H1 (cell line): ENCODE data around the gene LRRC39. TPM values are rescaled to one million over a fixed set of nuclear protein-coding genes. Genes with fewer than 3 reads are reported as not detected.

Source experiments
- CTCF ChIA-PET: fragments of 300-600 bp; sonication (Branson Sonifier 250); formaldehyde crosslinking; loops from one replicate; lab custom pipeline; 2021; ENCODE audit not compliant: partially characterized antibody; lab: Charles Lee
- POLR2A ChIA-PET: fragments of 300-600 bp; sonication (Branson Sonifier 250); formaldehyde crosslinking; loops from one replicate; lab custom pipeline; 2021; ENCODE audit warnings: inconsistent platforms; ENCODE audit not compliant: partially characterized antibody; lab: Charles Lee
- DNase-seq, 2 experiments: peaks; one replicate each; pipeline versions ENCODE4 v3.0.0 to v3.0.0-alpha.2; 2010 to 2022; ENCODE audit warnings: low spot score in 2 of 2, low read depth in 1 of 2, mixed read lengths in 1 of 2
- FAIRE-seq: peaks from 2 replicates; lab custom pipeline; 2011; peaks lifted over from hg19 to GRCh38; lab: Jason Lieb, UNC
- H2AFZ ChIP-seq: 2 replicates; pipeline ENCODE4 v1.8.1; 2012; ENCODE audit warnings: low read length, inconsistent platforms
- H2AK5ac ChIP-seq: 2 replicates; pipeline ENCODE4 v1.6.1; 2013; ENCODE audit warnings: low read depth, low read length
- H2BK120ac ChIP-seq: replicated peaks from 2 replicates; pipeline ENCODE3; 2013; ENCODE audit warnings: low read depth, low read length, inconsistent platforms
- H2BK12ac ChIP-seq: 2 replicates; pipeline ENCODE4 v1.6.1; 2013; ENCODE audit warnings: low read depth, low read length
- H2BK15ac ChIP-seq: 2 replicates; pipeline ENCODE4 v1.6.1; 2013; ENCODE audit warnings: low read length
- H2BK20ac ChIP-seq: 2 replicates; pipeline ENCODE4 v1.6.1; 2013; ENCODE audit warnings: low read length
- H2BK5ac ChIP-seq: 2 replicates; pipeline ENCODE4 v1.6.1; 2013; ENCODE audit warnings: low read depth, low read length
- H3K14ac ChIP-seq: 2 replicates; pipeline ENCODE4 v1.6.1; 2013; ENCODE audit warnings: inconsistent platforms; ENCODE audit not compliant: insufficient read length
- H3K18ac ChIP-seq: 2 replicates; pipeline ENCODE4 v1.6.1; 2013; ENCODE audit warnings: low read length; ENCODE audit errors: extremely low read depth
- H3K23ac ChIP-seq: 2 replicates; pipeline ENCODE4 v1.6.1; 2013; ENCODE audit warnings: inconsistent platforms; ENCODE audit not compliant: insufficient read length
- H3K23me2 ChIP-seq: 2 replicates; pipeline ENCODE4 v1.6.1; 2013; ENCODE audit warnings: low read depth, low read length
- H3K27ac ChIP-seq: 2 replicates; pipeline ENCODE4 v1.6.1; 2011; ENCODE audit warnings: low read depth, low read length, inconsistent platforms
- H3K27me3 ChIP-seq, 4 experiments: replicated peaks in 1 of 4; 1 replicate in 1 of 4; 2 replicates in 3 of 4; pipeline versions ENCODE4 v1.6.1 to v1.8.1; 2011 to 2013; ENCODE audit warnings: low read length in 3 of 4, mild to moderate bottlenecking in 3 of 4, inconsistent platforms in 2 of 4, mixed read lengths in 2 of 4, moderate library complexity in 1 of 4; ENCODE audit not compliant: control insufficient read depth in 3 of 4, insufficient read depth in 3 of 4; ENCODE audit errors: extremely low read depth in 1 of 4
- H3K36me3 ChIP-seq, 4 experiments: 2 replicates each; pipeline versions ENCODE4 v1.6.1 to v1.8.1; 2011 to 2013; ENCODE audit warnings: mild to moderate bottlenecking in 4 of 4, low read length in 3 of 4, moderate library complexity in 2 of 4, control low read depth in 1 of 4, inconsistent platforms in 1 of 4; ENCODE audit not compliant: insufficient read depth in 4 of 4, control insufficient read depth in 2 of 4
- H3K4ac ChIP-seq: replicated peaks from 2 replicates; pipeline ENCODE3; 2013; ENCODE audit warnings: low read length, low read depth, mixed read lengths, inconsistent platforms; ENCODE audit not compliant: insufficient read length
- H3K4me1 ChIP-seq, 4 experiments: replicated peaks in 1 of 4; 1 replicate in 1 of 4; 2 replicates in 3 of 4; pipeline versions ENCODE4 v1.6.1 to v1.8.1; 2011 to 2013; ENCODE audit warnings: low read length in 3 of 4, inconsistent platforms in 2 of 4, mixed read lengths in 1 of 4; ENCODE audit not compliant: insufficient read depth in 4 of 4, control insufficient read depth in 3 of 4
- H3K4me2 ChIP-seq, 2 experiments: 2 replicates each; pipeline versions ENCODE4 v1.6.1 to v1.8.1; 2011 to 2013; ENCODE audit warnings: low read depth in 2 of 2, low read length in 2 of 2, control low read depth in 1 of 2, inconsistent platforms in 1 of 2, mild to moderate bottlenecking in 1 of 2; ENCODE audit not compliant: insufficient read depth in 1 of 2
- H3K4me3 ChIP-seq, 4 experiments: fragments of 200-600, 300-600 bp in 1 of 4; sonication (generic), shearing (Covaris generic), sonication (Bioruptor Twin) in 1 of 4; 2 replicates each; pipeline versions ENCODE4 v1.5.1 to v1.8.1; 2011 to 2016; ENCODE audit warnings: low read length in 4 of 4, low read depth in 3 of 4, control low read depth in 2 of 4, inconsistent platforms in 2 of 4, mild to moderate bottlenecking in 2 of 4, mixed read lengths in 1 of 4, moderate library complexity in 1 of 4; ENCODE audit not compliant: insufficient read depth in 2 of 4; ENCODE audit errors: extremely low read depth in 1 of 4
- H3K56ac ChIP-seq: replicated peaks from 2 replicates; pipeline ENCODE3; 2013; ENCODE audit warnings: low read depth, mild to moderate bottlenecking, mixed read lengths, low read length, inconsistent platforms; ENCODE audit not compliant: insufficient read length
- H3K79me1 ChIP-seq: 2 replicates; pipeline ENCODE4 v1.6.1; 2013; ENCODE audit warnings: low read depth, low read length, control low read depth
- H3K79me2 ChIP-seq, 2 experiments: 2 replicates each; pipeline versions ENCODE4 v1.6.1 to v1.8.1; 2012 to 2013; ENCODE audit warnings: low read length in 2 of 2, mild to moderate bottlenecking in 2 of 2, inconsistent platforms in 1 of 2; ENCODE audit not compliant: insufficient read depth in 2 of 2, control insufficient read depth in 1 of 2
- H3K9ac ChIP-seq, 4 experiments: replicated peaks in 1 of 4; 1 replicate in 1 of 4; 2 replicates in 3 of 4; pipeline versions ENCODE4 v1.6.1 to v1.8.1; 2011 to 2013; ENCODE audit warnings: low read depth in 3 of 4, low read length in 3 of 4, control low read depth in 2 of 4, mild to moderate bottlenecking in 2 of 4, moderate library complexity in 2 of 4, inconsistent platforms in 1 of 4; ENCODE audit errors: extremely low read depth in 1 of 4
- H3K9me3 ChIP-seq, 2 experiments: 2 replicates each; pipeline versions ENCODE4 v1.6.1 to v1.8.1; 2012 to 2013; ENCODE audit warnings: mild to moderate bottlenecking in 2 of 2, moderate library complexity in 2 of 2, control low read depth in 1 of 2, inconsistent platforms in 1 of 2, low read depth in 1 of 2, low read length in 1 of 2, mixed read lengths in 1 of 2; ENCODE audit not compliant: insufficient read depth in 2 of 2
- H4K20me1 ChIP-seq, 2 experiments: replicated peaks in 1 of 2; 2 replicates each; pipeline versions ENCODE3 to v1.8.1; 2011 to 2013; ENCODE audit warnings: inconsistent platforms in 2 of 2, low read length in 2 of 2, mild to moderate bottlenecking in 1 of 2; ENCODE audit not compliant: insufficient read depth in 2 of 2, control insufficient read depth in 1 of 2
- H4K5ac ChIP-seq: 2 replicates; pipeline ENCODE4 v1.6.1; 2013; ENCODE audit warnings: low read length, low read depth, mixed read lengths, inconsistent platforms; ENCODE audit not compliant: insufficient read length
- H4K8ac ChIP-seq: 2 replicates; pipeline ENCODE4 v1.8.0; 2013; ENCODE audit warnings: mild to moderate bottlenecking, moderate library complexity, low read length, inconsistent platforms; ENCODE audit not compliant: insufficient read depth; ENCODE audit errors: extremely low read depth
- H4K91ac ChIP-seq: replicated peaks from 2 replicates; pipeline ENCODE3; 2013; ENCODE audit warnings: low read length, mixed read lengths, inconsistent platforms; ENCODE audit not compliant: insufficient read length
- BACH1 ChIP-seq: IDR thresholded peaks from 2 replicates; pipeline ENCODE4 v1.6.1; 2012; ENCODE audit warnings: low read length, improper control_type of control experiment
- BCL11A ChIP-seq, 2 experiments: IDR thresholded peaks; one replicate each; pipeline ENCODE4 v1.6.1; 2011; ENCODE audit warnings: low read depth in 2 of 2, low read length in 2 of 2, mild to moderate bottlenecking in 2 of 2
- CREB1 ChIP-seq: IDR thresholded peaks from 2 replicates; pipeline ENCODE4 v1.6.1; 2012; ENCODE audit warnings: inconsistent platforms
- CTBP2 ChIP-seq: IDR thresholded peaks from 2 replicates; pipeline ENCODE4 v1.7.0; 2011; ENCODE audit warnings: borderline replicate concordance, mild to moderate bottlenecking, moderate library complexity, mixed read lengths, low read length; ENCODE audit not compliant: insufficient read depth, insufficient read length
- EP300 ChIP-seq, 2 experiments: IDR thresholded peaks; 1 replicate in 1 of 2; 2 replicates in 1 of 2; pipeline ENCODE4 v1.6.1; 2011 to 2012; ENCODE audit warnings: low read depth in 2 of 2, low read length in 2 of 2, mild to moderate bottlenecking in 2 of 2, borderline replicate concordance in 1 of 2, inconsistent platforms in 1 of 2, moderate library complexity in 1 of 2
- EZH2 ChIP-seq: fragments of 200-600 bp; sonication (generic); IDR thresholded peaks from 2 replicates; pipeline ENCODE4 v1.7.1; 2012; ENCODE audit warnings: low read depth, mild to moderate bottlenecking, moderate library complexity, low read length, inconsistent platforms; ENCODE audit not compliant: severe bottlenecking
- HDAC6 ChIP-seq: IDR thresholded peaks from one replicate; pipeline ENCODE4 v1.7.1; 2012; ENCODE audit warnings: low read depth, mild to moderate bottlenecking, inconsistent platforms, low read length, moderate library complexity
- NANOG ChIP-seq: IDR thresholded peaks from 2 replicates; pipeline ENCODE4 v1.6.1; 2011; ENCODE audit warnings: low read length, low read depth, mild to moderate bottlenecking, inconsistent platforms; ENCODE audit not compliant: insufficient read depth, poor library complexity, severe bottlenecking
- POU5F1 ChIP-seq: IDR thresholded peaks from 2 replicates; pipeline ENCODE4 v1.6.1; 2011; ENCODE audit warnings: low read depth, mild to moderate bottlenecking, low read length, moderate library complexity
- SP4 ChIP-seq: IDR thresholded peaks from 2 replicates; pipeline ENCODE4 v1.6.1; 2012; ENCODE audit warnings: low read length, inconsistent platforms
- TAF1 ChIP-seq: IDR thresholded peaks from 2 replicates; pipeline ENCODE4 v1.6.1; 2011; ENCODE audit warnings: mild to moderate bottlenecking, low read depth, low read length
- TCF12 ChIP-seq: IDR thresholded peaks from 2 replicates; pipeline ENCODE4 v1.6.1; 2011; ENCODE audit warnings: low read depth, mild to moderate bottlenecking, low read length
- WGBS, 2 experiments: shearing (Covaris generic) in 1 of 2; methylation state at CpG; one replicate each; pipeline versions ENCODE4 v1.1.6 to v1.1.7; 2013 to 2015; ENCODE audit warnings: low lambda C conversion rate in 2 of 2, mixed read lengths in 2 of 2, inconsistent platforms in 1 of 2, low coverage in 1 of 2, missing lambda C conversion rate in 1 of 2; ENCODE audit not compliant: insufficient replicate concordance in 2 of 2, insufficient coverage in 1 of 2, insufficient read length in 1 of 2; ENCODE audit errors: extremely low coverage in 1 of 2, missing lambda C conversion rate in 1 of 2; 5-methylcytosine and 5-hydroxymethylcytosine counted together
- polyA plus RNA-seq, 7 experiments: library from polyadenylated mRNA; depleted of rRNA in 3 of 7; stranded (reverse) in 5 of 7; unstranded in 2 of 7; fragments of >200 nt in 5 of 7; fragments of 200-250 nt in 2 of 7; gene quantifications; 1 replicate in 5 of 7; 2 replicates in 1 of 7; 4 replicates in 1 of 7; pipeline versions ENCODE4 v1.2.1 to v1.2.3, GENCODE V29; 2011 to 2013; ENCODE audit warnings: missing spikeins in 2 of 7, mixed read lengths in 2 of 7
- total RNA-seq: library from RNA; stranded (reverse); fragmentation: NEBNext Ultra II Directional; extraction: Animal tissue kit (Norgen Biotek cat#: 25700); gene quantifications from 2 replicates; pipeline ENCODE4 v1.2.1, GENCODE V29; 2021
- TF ChIP-seq, protein P1 (sequence below): IDR thresholded peaks from 2 replicates; pipeline ENCODE4 v1.6.1; 2012; ENCODE audit warnings: low read length, inconsistent platforms

LRRC39 gene
- total and polyA plus RNA-seq, 2 of the 8 experiments (the other 6 are each of a cell fraction or from before 2014, with no cell fraction given): 0.33 to 0.39 TPM

GRCh38 chr1:100146958-100147357 lies 31.1 kb downstream of the LRRC39 start:
- WGBS, 2 experiments: 97% methylated on average over 1 of the region's 1 CpG; no CpG with 5 or more reads in 1 of the 2 experiments

More at GRCh38 chr1:100146958-100147357, 31.1 kb downstream of the LRRC39 start:
- no peak overlapping the region for H3K18ac ChIP-seq
- no peak overlapping the region for H4K5ac ChIP-seq
- no peak overlapping the region for H3K56ac ChIP-seq
- no peak overlapping the region for H2BK15ac ChIP-seq
- no peak overlapping the region for H3K4ac ChIP-seq
- DNase-seq: no peak
- H3K27ac ChIP-seq: no peak overlapping the region
- TF ChIP-seq TAF1 (no peak), BACH1 (no peak), EP300 (IDR thresholded peaks at IDR 0.05; ENCODE audit: borderline replicate concordance in 1 of 2, low read depth in 2 of 2, low read length in 2 of 2) (no peak), CREB1 (no peak), SP4 (no peak), NANOG (no peak), CTBP2 (no peak), HDAC6 (no peak), TCF12 (no peak), EZH2 (no peak), BCL11A (IDR thresholded peaks at IDR 0.05; ENCODE audit: low read depth in 2 of 2, low read length in 2 of 2) (no peak), POU5F1 (no peak)
- TF ChIP-seq, protein P1, sequence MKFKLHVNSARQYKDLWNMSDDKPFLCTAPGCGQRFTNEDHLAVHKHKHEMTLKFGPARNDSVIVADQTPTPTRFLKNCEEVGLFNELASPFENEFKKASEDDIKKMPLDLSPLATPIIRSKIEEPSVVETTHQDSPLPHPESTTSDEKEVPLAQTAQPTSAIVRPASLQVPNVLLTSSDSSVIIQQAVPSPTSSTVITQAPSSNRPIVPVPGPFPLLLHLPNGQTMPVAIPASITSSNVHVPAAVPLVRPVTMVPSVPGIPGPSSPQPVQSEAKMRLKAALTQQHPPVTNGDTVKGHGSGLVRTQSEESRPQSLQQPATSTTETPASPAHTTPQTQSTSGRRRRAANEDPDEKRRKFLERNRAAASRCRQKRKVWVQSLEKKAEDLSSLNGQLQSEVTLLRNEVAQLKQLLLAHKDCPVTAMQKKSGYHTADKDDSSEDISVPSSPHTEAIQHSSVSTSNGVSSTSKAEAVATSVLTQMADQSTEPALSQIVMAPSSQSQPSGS: no peak
- TF ChIP-seq, all 59 proteins: peak for 0
- Histone ChIP-seq H4K8ac (no peak overlapping the region), H3K14ac (no peak overlapping the region), H4K91ac (no peak overlapping the region), H3K36me3 (peaks cover 0 to 54% (median 10%) of the 10 kb centered on the region in 4 experiments; a peak in 5 of 8 replicates), H3K27me3 (no peaks in the 10 kb centered on the region), H4K20me1 (no peaks in the 10 kb centered on the region), H3K4me2 (no peak overlapping the region), H2BK5ac (no peak overlapping the region), H2AFZ (no peak overlapping the region), H2BK20ac (no peak overlapping the region), H3K4me3 (no peak overlapping the region), H3K4me1 (peaks cover 0 to 6% (median 2%) of the 10 kb centered on the region in 4 experiments; a peak in 3 of 7 replicates), H3K23me2 (no peaks in the 10 kb centered on the region), H3K79me2 (no peaks in the 10 kb centered on the region), H3K9ac (no peak overlapping the region), H2AK5ac (no peak overlapping the region), H3K9me3 (no peaks in the 10 kb centered on the region), H2BK12ac (no peak overlapping the region), H3K79me1 (no peaks in the 10 kb centered on the region), H3K23ac (no peak overlapping the region), H2BK120ac (no peak overlapping the region)
- ChIA-PET CTCF (no interaction called here), POLR2A (no interaction called here)
- FAIRE-seq: no peak
